Panc1 (cell line): ENCODE data around the gene PILRA. TPM values are rescaled to one million over a fixed set of nuclear protein-coding genes. Genes with fewer than 3 reads are reported as not detected.
A peak's percentile ranks its signal among the peaks of the same experiment; 100 is the strongest.

Experiments
- ATAC-seq: fragments of 200-7000 bp; cut with Tn5 transposase; 2 replicates; pipeline ENCODE4 v1.9.1; 2020; ENCODE audit warnings: mild to moderate bottlenecking, moderate library complexity
- BruUV-seq: library from RNA; stranded (reverse); fragments of 400-500 nt; replicated peaks from 2 replicates; lab custom pipeline; 2021; lab: Mats Ljungman, UMichigan
- CTCF ChIA-PET: fragments of 300-600 bp; sonication (Branson Sonifier 250); formaldehyde crosslinking; loops from one replicate; lab custom pipeline; 2022; ENCODE audit warnings: antibody characterized with exemption; lab: Charles Lee
- POLR2A ChIA-PET: fragments of 300-600 bp; sonication (Branson Sonifier 250); formaldehyde crosslinking; loops from one replicate; lab custom pipeline; 2022; ENCODE audit warnings: antibody characterized with exemption; lab: Charles Lee
- DNase-seq: peaks from one replicate; pipeline ENCODE4 v3.0.0-alpha.2; 2010; ENCODE audit warnings: low read depth, low spot score
- H3K27ac ChIP-seq: 2 replicates; pipeline ENCODE4 v1.5.1; 2011; ENCODE audit warnings: mild to moderate bottlenecking, low read length, inconsistent platforms
- H3K27me3 ChIP-seq: fragments of 200-500 bp; sonication (Bioruptor generic); 2 replicates; pipeline ENCODE4 v1.6.0; 2014; ENCODE audit warnings: low read length, inconsistent platforms; ENCODE audit not compliant: control insufficient read depth, insufficient read depth
- H3K36me3 ChIP-seq: fragments of 200-500 bp; sonication (Bioruptor generic); 2 replicates; pipeline ENCODE4 v1.5.1; 2014; ENCODE audit warnings: inconsistent platforms, mild to moderate bottlenecking, low read length, moderate library complexity; ENCODE audit not compliant: control insufficient read depth, insufficient read depth
- H3K4me1 ChIP-seq: 2 replicates; pipeline ENCODE4 v1.5.1; 2011; ENCODE audit warnings: inconsistent platforms, mild to moderate bottlenecking, low read length, moderate library complexity; ENCODE audit not compliant: control insufficient read depth, insufficient read depth
- H3K4me3 ChIP-seq, 2 experiments: 2 replicates each; pipeline ENCODE4 v1.5.1; 2011 to 2012; ENCODE audit warnings: low read depth in 2 of 2, low read length in 2 of 2, mild to moderate bottlenecking in 2 of 2, inconsistent platforms in 1 of 2, moderate library complexity in 1 of 2
- H3K9me3 ChIP-seq: fragments of 200-500 bp; sonication (Bioruptor generic); 2 replicates; pipeline ENCODE4 v1.5.1; 2014; ENCODE audit warnings: low read depth, mild to moderate bottlenecking, inconsistent platforms, low read length, moderate library complexity; ENCODE audit not compliant: control insufficient read depth, insufficient read depth
- POLR2AphosphoS5 ChIP-seq: IDR thresholded peaks from 2 replicates; pipeline ENCODE4 v1.6.1; 2012; ENCODE audit warnings: mild to moderate bottlenecking, low read depth, low read length, moderate library complexity
- SIN3A ChIP-seq: IDR thresholded peaks from 2 replicates; pipeline ENCODE4 v1.6.1; 2012; ENCODE audit warnings: low read depth, mild to moderate bottlenecking, low read length, moderate library complexity, borderline replicate concordance; ENCODE audit not compliant: insufficient read depth
- TCF7L2 ChIP-seq: IDR thresholded peaks from 2 replicates; pipeline ENCODE4 v1.6.1; 2011; ENCODE audit warnings: mild to moderate bottlenecking, low read depth, low read length, inconsistent platforms
- in situ Hi-C: cut with HindIII; loops from 2 replicates; pipeline ENCODE4 v1.10.0; 2016; ENCODE audit warnings: low sequenced_read_pairs, low pct_unique_long_range_greater_than_20kb
- intact Hi-C: fragments of 100-400 bp; cut with micrococcal nuclease; formaldehyde crosslinking; loops from one replicate; pipeline ENCODE4 v1.10.0; 2022; ENCODE audit not compliant: unreplicated experiment
- total RNA-seq: library from RNA; stranded (reverse); gene quantifications from one replicate; pipeline ENCODE4 v1.2.1, GENCODE V29; 2021; ENCODE audit not compliant: unreplicated experiment
- TF ChIP-seq, protein P1 (sequence below), 2 experiments: IDR thresholded peaks; 2 replicates each; pipeline ENCODE4 v1.6.1; 2011 to 2012; ENCODE audit warnings: low read depth in 2 of 2, control low read depth in 1 of 2, low read length in 1 of 2, mild to moderate bottlenecking in 1 of 2, moderate library complexity in 1 of 2; ENCODE audit not compliant: insufficient read depth in 1 of 2
- TF ChIP-seq, protein P2 (sequence below): fragments of 450-650 bp; IDR thresholded peaks from 2 replicates; pipeline ENCODE4 v1.5.1; 2017; ENCODE audit warnings: mild to moderate bottlenecking

The PILRA gene
- total RNA-seq, 1 experiment from 2014 or later = 4.8 TPM

GRCh38 chr7:100367251-100367620 lies 6.1 kb upstream of the PILRA start:
- DNase-seq (no peak), ATAC-seq (peak; percentile 11)
- H3K36me3 ChIP-seq = peaks cover under 1% of the 10 kb centered on the region; the same call in 1 of the 2 replicates
- in situ Hi-C loops (no loop called here), intact Hi-C loops (no loop called here)
- H3K4me1 ChIP-seq = 0 out of 2 replicates have a peak, but pooled peaks cover 3% of the 10 kb centered on the region
- ChIA-PET CTCF (interaction anchor here (0.7 kb wide), 1 partner anchor 38 kb away, joined by 3 read pairs; no protein-coding TSS in a partner anchor), POLR2A (no interaction called here)
- H3K9me3 ChIP-seq = no peaks in the 10 kb centered on the region
- TF ChIP-seq, protein P1, sequence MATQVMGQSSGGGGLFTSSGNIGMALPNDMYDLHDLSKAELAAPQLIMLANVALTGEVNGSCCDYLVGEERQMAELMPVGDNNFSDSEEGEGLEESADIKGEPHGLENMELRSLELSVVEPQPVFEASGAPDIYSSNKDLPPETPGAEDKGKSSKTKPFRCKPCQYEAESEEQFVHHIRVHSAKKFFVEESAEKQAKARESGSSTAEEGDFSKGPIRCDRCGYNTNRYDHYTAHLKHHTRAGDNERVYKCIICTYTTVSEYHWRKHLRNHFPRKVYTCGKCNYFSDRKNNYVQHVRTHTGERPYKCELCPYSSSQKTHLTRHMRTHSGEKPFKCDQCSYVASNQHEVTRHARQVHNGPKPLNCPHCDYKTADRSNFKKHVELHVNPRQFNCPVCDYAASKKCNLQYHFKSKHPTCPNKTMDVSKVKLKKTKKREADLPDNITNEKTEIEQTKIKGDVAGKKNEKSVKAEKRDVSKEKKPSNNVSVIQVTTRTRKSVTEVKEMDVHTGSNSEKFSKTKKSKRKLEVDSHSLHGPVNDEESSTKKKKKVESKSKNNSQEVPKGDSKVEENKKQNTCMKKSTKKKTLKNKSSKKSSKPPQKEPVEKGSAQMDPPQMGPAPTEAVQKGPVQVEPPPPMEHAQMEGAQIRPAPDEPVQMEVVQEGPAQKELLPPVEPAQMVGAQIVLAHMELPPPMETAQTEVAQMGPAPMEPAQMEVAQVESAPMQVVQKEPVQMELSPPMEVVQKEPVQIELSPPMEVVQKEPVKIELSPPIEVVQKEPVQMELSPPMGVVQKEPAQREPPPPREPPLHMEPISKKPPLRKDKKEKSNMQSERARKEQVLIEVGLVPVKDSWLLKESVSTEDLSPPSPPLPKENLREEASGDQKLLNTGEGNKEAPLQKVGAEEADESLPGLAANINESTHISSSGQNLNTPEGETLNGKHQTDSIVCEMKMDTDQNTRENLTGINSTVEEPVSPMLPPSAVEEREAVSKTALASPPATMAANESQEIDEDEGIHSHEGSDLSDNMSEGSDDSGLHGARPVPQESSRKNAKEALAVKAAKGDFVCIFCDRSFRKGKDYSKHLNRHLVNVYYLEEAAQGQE (IDR thresholded peaks at IDR 0.05; ENCODE audit: insufficient read depth in 1 of 2, low read depth in 2 of 2, low read length in 1 of 2) = no peak
- TF ChIP-seq POLR2AphosphoS5 = 0 out of 2 replicates have a peak, but pooled peaks have one; percentile 11
- TF ChIP-seq TCF7L2 = no peak
- no peak for TF ChIP-seq SIN3A
- TF ChIP-seq, protein P2, sequence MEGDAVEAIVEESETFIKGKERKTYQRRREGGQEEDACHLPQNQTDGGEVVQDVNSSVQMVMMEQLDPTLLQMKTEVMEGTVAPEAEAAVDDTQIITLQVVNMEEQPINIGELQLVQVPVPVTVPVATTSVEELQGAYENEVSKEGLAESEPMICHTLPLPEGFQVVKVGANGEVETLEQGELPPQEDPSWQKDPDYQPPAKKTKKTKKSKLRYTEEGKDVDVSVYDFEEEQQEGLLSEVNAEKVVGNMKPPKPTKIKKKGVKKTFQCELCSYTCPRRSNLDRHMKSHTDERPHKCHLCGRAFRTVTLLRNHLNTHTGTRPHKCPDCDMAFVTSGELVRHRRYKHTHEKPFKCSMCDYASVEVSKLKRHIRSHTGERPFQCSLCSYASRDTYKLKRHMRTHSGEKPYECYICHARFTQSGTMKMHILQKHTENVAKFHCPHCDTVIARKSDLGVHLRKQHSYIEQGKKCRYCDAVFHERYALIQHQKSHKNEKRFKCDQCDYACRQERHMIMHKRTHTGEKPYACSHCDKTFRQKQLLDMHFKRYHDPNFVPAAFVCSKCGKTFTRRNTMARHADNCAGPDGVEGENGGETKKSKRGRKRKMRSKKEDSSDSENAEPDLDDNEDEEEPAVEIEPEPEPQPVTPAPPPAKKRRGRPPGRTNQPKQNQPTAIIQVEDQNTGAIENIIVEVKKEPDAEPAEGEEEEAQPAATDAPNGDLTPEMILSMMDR = no peak
- no peak overlapping the region for H3K4me3 ChIP-seq
- no peaks in the 10 kb centered on the region for H3K27me3 ChIP-seq
- no TSS peak for BruUV-seq
- H3K27ac ChIP-seq = no peak overlapping the region

DNA sequence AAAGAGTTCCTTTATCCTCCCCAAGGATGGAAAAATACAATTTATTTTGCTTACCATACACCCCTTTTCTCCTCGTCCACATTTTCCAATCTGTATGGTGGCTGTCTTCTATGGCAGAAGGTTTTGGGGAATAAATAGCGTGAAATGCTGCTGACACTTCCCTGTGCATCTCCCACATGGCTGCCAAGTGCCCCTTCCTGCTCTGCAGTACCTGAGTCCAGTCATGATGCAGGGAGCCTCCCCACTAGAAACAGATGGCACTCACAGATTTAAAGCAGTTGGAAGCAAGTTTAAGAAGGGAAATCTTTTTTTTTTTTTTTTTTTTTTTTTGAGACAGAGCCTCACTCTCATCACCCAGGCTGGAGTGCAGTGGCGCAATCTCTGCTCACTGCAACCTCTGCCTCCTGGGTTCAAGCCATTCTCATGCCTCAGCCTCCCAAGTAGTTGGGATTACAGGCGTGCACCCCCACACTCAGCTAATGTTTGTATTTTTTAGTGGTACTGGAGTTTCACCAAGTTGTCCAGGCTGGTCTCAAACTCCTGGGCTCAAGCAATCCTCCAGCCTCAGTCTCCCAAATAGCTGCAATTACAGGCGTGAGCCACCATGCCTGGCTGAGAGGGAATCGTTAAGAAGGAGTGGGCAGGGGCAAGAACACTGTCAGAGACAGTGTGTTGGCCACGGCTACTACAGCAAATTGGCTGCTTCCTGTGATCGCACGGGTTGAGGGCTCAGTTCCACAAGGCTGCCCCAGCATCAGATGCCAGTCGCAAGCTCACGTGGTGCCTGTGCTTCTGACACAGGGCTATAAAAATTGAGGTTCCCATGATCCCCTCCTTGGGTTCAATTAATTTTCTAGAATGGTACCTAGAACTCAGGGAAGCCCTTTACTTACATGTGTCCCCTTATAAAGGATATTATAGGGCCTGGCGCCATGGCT lies 5.3 kb upstream of the PILRA start:
- BruUV-seq = no TSS peak
- intact Hi-C loops = no loop called here

More for the DNA sequence above, 5.3 kb upstream of the PILRA start:
- CTCF ChIA-PET = no interaction called here
- Histone ChIP-seq H3K27ac (no peak overlapping the region), H3K4me1 (0 out of 2 replicates have a peak, but pooled peaks cover 3% of the 10 kb centered on the region), H3K4me3 (no peak overlapping the region), H3K27me3 (no peaks in the 10 kb centered on the region), H3K36me3 (no peaks in the 10 kb centered on the region), H3K9me3 (no peaks in the 10 kb centered on the region)
- ATAC-seq = peak; percentile 14; the same call in 1 of the 2 replicates
- POLR2A ChIA-PET = no interaction called here
- TF ChIP-seq, protein P2 = no peak
- peak; percentile 18; the same call in 1 of the 2 replicates for TF ChIP-seq POLR2AphosphoS5
- in situ Hi-C loops = no loop called here
- DNase-seq = no peak
